GM11168 (cell line): ENCODE data around the gene PRKN.

Source experiments
- in situ Hi-C: fragments of 300-500 bp; cut with MboI; formaldehyde crosslinking; loops from one replicate; pipeline ENCODE4 v1.12.0; 2022; ENCODE audit warnings: low sequenced_read_pairs; ENCODE audit not compliant: unreplicated experiment

PRKN gene

GRCh38 chr6:161736781-161737292 lies 990.7 kb downstream of the PRKN start:
- in situ Hi-C loops = no loop called here

GRCh38 chr6:161736326-161736725 lies 991.2 kb downstream of the PRKN start:
- in situ Hi-C loops = no loop called here

GRCh38 chr6:161732594-161732993 lies 995.0 kb downstream of the PRKN start:
- in situ Hi-C loops = no loop called here

GRCh38 chr6:161727083-161727833 lies 1000.3 kb downstream of the PRKN start:
- in situ Hi-C loops = no loop called here

GRCh38 chr6:161722394-161722793 lies 1005.2 kb downstream of the PRKN start:
- in situ Hi-C loops = no loop called here

- in situ Hi-C loops = no loop called here
These were observed 1006.1 kb downstream of the PRKN start for GRCh38 chr6:161721511-161721910.

GRCh38 chr6:161716176-161716575 lies 1011.4 kb downstream of the PRKN start:
- in situ Hi-C loops = no loop called here

- in situ Hi-C loops = no loop called here
These were observed 1015.6 kb downstream of the PRKN start for GRCh38 chr6:161711938-161712337.

GRCh38 chr6:161711515-161711914 lies 1016.1 kb downstream of the PRKN start:
- in situ Hi-C loops = no loop called here

GRCh38 chr6:161710698-161711097 lies 1016.9 kb downstream of the PRKN start:
- in situ Hi-C loops = no loop called here

- in situ Hi-C loops = no loop called here
These were observed 1026.5 kb downstream of the PRKN start for GRCh38 chr6:161701056-161701455.

- in situ Hi-C loops = loop anchor here (25.0 kb wide), 1 partner anchor 284 kb away; no protein-coding TSS in a partner anchor
These were observed 1030.8 kb downstream of the PRKN start for GRCh38 chr6:161696801-161697200.

- in situ Hi-C loops = loop anchor here (25.0 kb wide), 1 partner anchor 283 kb away; no protein-coding TSS in a partner anchor
These were observed 1032.6 kb downstream of the PRKN start for GRCh38 chr6:161694995-161695394.

- in situ Hi-C loops = loop anchor here (25.0 kb wide), 1 partner anchor 274 kb away; no protein-coding TSS in a partner anchor
These were observed 1040.9 kb downstream of the PRKN start for GRCh38 chr6:161686655-161687054.

GRCh38 chr6:161684731-161685475 lies 1042.7 kb downstream of the PRKN start:
- in situ Hi-C loops = loop anchor here (25.0 kb wide), 1 partner anchor 273 kb away; no protein-coding TSS in a partner anchor

- in situ Hi-C loops = loop anchor here (25.0 kb wide), 1 partner anchor 271 kb away; no protein-coding TSS in a partner anchor
These were observed 1044.2 kb downstream of the PRKN start for GRCh38 chr6:161683400-161683799.

- in situ Hi-C loops = loop anchor here (25.0 kb wide), 1 partner anchor 271 kb away; no protein-coding TSS in a partner anchor
These were observed 1044.6 kb downstream of the PRKN start for GRCh38 chr6:161682982-161683381.

- in situ Hi-C loops = loop anchor here (25.0 kb wide), 1 partner anchor 268 kb away; no protein-coding TSS in a partner anchor
These were observed 1047.5 kb downstream of the PRKN start for GRCh38 chr6:161679980-161680538.

- in situ Hi-C loops = loop anchor here (25.0 kb wide), 1 partner anchor 265 kb away; no protein-coding TSS in a partner anchor
These were observed 1050.4 kb downstream of the PRKN start for GRCh38 chr6:161677188-161677587.

GRCh38 chr6:161676586-161676985 lies 1051.0 kb downstream of the PRKN start:
- in situ Hi-C loops = loop anchor here (25.0 kb wide), 1 partner anchor 264 kb away; no protein-coding TSS in a partner anchor
